HL-60 (cell line): ENCODE measurements around the gene QSOX1.
A peak's percentile ranks its signal among the peaks of the same experiment; 100 is the strongest.
"Not testable (repeated sequence)": the region's sequence is repeated elsewhere in the genome, so short reads cannot be mapped to it uniquely, and the experiment has no call there.

ENCODE experiments used
- DNase-seq, 2 experiments: peaks; one replicate each; pipeline ENCODE4 v3.0.0-alpha.2; 2010 to 2020; ENCODE audit warnings: low read depth in 1 of 2, low spot score in 1 of 2
- H3K27ac ChIP-seq: fragments of 250-450 bp; sonication (Bioruptor Pico); replicated peaks from 2 replicates; pipeline ENCODE4 v1.5.1; 2020; ENCODE audit warnings: mild to moderate bottlenecking, moderate library complexity
- H3K27me3 ChIP-seq: fragments of 250-450 bp; sonication (Bioruptor Pico); 2 replicates; pipeline ENCODE4 v1.5.1; 2021; ENCODE audit warnings: mild to moderate bottlenecking, moderate library complexity; ENCODE audit not compliant: insufficient read depth, poor library complexity, severe bottlenecking
- H3K4me3 ChIP-seq: replicated peaks from 2 replicates; pipeline ENCODE4 v1.5.1; 2011; ENCODE audit warnings: mild to moderate bottlenecking, control low read depth, low read length; ENCODE audit not compliant: insufficient read depth
- GABPA ChIP-seq: IDR thresholded peaks from 2 replicates; pipeline ENCODE4 v1.6.1; 2012; ENCODE audit warnings: low read depth
- POLR2AphosphoS5 ChIP-seq: IDR thresholded peaks from 2 replicates; pipeline ENCODE4 v1.6.1; 2012; ENCODE audit warnings: low read depth
- SPI1 ChIP-seq: IDR thresholded peaks from 2 replicates; pipeline ENCODE4 v1.6.1; 2012; ENCODE audit warnings: low read depth, mild to moderate bottlenecking, borderline replicate concordance
- TF ChIP-seq, protein P1 (sequence below): IDR thresholded peaks from 2 replicates; pipeline ENCODE4 v1.6.1; 2012; ENCODE audit warnings: low read depth; ENCODE audit not compliant: insufficient replicate concordance
- TF ChIP-seq, protein P2 (sequence below): IDR thresholded peaks from one replicate; pipeline ENCODE4 v1.5.1; 2011; ENCODE audit warnings: low read length, control low read depth, inconsistent platforms; ENCODE audit not compliant: insufficient read depth

QSOX1 gene

DNA sequence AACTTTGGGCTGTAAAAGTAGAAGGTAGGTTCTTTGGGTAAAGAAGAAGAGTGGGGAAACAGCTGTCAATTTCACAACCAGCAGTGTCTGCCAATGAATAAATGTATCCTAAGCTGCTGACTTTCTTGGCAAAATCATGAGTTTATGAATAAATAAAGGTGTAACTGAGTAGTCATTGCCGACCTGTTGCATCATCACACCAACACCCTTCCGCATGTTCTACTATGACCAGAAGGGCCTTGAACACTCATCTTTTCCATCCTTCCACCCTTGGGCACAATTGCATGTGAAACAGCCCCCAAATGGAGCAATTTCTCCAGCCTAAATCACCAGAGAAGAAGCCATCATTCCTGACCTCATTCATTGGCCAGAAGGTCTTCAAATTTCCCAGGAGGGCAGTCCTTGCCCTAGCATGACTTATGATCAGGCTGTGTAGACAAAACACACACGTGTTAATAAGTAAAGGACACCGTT is 31.2 kb upstream of the QSOX1 start:
- Histone ChIP-seq H3K27ac (no peak overlapping the region), H3K4me3 (no peak overlapping the region), H3K27me3 (peaks cover 3% of the 10 kb centered on the region)
- peak in 1 of 2 experiments; percentile 89 for DNase-seq
- TF ChIP-seq, protein P1, sequence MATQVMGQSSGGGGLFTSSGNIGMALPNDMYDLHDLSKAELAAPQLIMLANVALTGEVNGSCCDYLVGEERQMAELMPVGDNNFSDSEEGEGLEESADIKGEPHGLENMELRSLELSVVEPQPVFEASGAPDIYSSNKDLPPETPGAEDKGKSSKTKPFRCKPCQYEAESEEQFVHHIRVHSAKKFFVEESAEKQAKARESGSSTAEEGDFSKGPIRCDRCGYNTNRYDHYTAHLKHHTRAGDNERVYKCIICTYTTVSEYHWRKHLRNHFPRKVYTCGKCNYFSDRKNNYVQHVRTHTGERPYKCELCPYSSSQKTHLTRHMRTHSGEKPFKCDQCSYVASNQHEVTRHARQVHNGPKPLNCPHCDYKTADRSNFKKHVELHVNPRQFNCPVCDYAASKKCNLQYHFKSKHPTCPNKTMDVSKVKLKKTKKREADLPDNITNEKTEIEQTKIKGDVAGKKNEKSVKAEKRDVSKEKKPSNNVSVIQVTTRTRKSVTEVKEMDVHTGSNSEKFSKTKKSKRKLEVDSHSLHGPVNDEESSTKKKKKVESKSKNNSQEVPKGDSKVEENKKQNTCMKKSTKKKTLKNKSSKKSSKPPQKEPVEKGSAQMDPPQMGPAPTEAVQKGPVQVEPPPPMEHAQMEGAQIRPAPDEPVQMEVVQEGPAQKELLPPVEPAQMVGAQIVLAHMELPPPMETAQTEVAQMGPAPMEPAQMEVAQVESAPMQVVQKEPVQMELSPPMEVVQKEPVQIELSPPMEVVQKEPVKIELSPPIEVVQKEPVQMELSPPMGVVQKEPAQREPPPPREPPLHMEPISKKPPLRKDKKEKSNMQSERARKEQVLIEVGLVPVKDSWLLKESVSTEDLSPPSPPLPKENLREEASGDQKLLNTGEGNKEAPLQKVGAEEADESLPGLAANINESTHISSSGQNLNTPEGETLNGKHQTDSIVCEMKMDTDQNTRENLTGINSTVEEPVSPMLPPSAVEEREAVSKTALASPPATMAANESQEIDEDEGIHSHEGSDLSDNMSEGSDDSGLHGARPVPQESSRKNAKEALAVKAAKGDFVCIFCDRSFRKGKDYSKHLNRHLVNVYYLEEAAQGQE: no peak
- TF ChIP-seq SPI1 (no peak), POLR2AphosphoS5 (no peak), GABPA (no peak)
- TF ChIP-seq, protein P2, sequence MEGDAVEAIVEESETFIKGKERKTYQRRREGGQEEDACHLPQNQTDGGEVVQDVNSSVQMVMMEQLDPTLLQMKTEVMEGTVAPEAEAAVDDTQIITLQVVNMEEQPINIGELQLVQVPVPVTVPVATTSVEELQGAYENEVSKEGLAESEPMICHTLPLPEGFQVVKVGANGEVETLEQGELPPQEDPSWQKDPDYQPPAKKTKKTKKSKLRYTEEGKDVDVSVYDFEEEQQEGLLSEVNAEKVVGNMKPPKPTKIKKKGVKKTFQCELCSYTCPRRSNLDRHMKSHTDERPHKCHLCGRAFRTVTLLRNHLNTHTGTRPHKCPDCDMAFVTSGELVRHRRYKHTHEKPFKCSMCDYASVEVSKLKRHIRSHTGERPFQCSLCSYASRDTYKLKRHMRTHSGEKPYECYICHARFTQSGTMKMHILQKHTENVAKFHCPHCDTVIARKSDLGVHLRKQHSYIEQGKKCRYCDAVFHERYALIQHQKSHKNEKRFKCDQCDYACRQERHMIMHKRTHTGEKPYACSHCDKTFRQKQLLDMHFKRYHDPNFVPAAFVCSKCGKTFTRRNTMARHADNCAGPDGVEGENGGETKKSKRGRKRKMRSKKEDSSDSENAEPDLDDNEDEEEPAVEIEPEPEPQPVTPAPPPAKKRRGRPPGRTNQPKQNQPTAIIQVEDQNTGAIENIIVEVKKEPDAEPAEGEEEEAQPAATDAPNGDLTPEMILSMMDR: no peak

DNA sequence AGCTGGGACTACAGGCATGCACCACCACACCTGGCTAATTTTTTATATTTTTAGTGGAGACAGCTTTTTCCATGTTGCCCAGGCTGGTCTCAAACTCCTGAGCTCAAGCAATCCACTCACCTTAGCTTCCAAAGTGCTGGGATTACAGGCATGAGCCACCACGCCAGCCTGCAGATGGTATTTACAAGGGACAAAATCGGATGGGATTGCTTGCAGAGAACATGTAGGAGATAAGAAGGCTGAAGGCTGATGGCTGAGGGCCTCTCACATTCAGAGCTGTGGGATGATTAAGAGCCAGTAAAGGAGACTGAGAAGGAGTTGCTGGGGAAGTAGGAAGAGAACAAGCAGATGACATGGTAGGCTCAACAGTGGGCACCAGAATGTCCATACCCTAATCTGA is 24.0 kb upstream of the QSOX1 start:
- TF ChIP-seq POLR2AphosphoS5 (no peak), SPI1 (no peak)
- TF ChIP-seq, protein P1: no peak
- TF ChIP-seq, protein P2: no peak
- no peaks in the 10 kb centered on the region for H3K27me3 ChIP-seq
- H3K4me3 ChIP-seq: no peak overlapping the region
- H3K27ac ChIP-seq: peak overlapping the region; percentile 58
- no peak for DNase-seq

DNA sequence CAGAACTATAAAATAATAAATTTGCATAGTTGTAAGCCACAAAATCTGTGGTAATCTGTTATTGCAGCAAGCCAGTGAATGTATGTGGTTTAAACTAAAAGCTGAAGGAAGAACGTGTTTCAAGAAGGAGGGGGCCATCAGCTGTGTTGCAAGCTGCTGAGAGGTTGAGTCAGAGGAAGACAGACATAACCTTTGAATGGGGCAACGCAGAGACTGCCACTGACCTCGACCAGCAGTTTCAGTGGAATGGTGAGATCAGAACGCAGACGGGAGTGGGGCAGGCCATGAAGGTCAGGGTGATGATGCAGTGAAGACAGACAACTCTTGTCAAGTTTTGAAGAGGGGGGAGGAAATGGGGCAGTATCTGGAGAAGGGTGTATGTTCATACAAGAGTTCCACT is 23.2 kb upstream of the QSOX1 start:
- Histone ChIP-seq H3K27ac (peak overlapping the region; percentile 58), H3K4me3 (no peak overlapping the region), H3K27me3 (no peaks in the 10 kb centered on the region)
- DNase-seq: peak; percentile 95 to 97
- TF ChIP-seq POLR2AphosphoS5 (peak; percentile 74), SPI1 (no peak), GABPA (peak; percentile 41; the same call in 1 of the 2 replicates)
- TF ChIP-seq, protein P1: no peak

DNA sequence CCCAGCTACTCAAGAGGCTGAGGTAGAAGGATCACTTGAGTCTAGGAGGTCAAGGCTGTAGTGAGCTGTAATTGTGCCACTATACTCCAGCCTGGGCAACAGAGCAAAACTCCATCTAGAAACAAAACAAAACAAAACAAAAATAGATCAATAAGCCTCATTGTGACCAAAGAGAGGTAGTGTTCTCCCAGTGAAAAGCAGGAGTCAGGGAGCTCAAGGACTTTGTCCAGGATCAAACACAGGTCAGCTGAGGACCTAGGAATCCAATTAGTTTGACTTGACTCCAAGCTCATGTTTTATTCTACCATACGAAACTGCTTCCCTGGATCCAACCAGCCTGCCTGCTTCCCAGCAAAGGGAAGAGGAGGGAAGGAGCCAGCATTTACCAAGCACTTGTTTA is 21.5 kb upstream of the QSOX1 start:
- Histone ChIP-seq H3K27me3 (no peaks in the 10 kb centered on the region), H3K27ac (no peak overlapping the region), H3K4me3 (no peak overlapping the region)
- DNase-seq: no peak
- TF ChIP-seq, protein P1: no peak
- no peak for TF ChIP-seq GABPA
- TF ChIP-seq, protein P2: no peak
- TF ChIP-seq POLR2AphosphoS5: no peak
- TF ChIP-seq SPI1: no peak

DNA sequence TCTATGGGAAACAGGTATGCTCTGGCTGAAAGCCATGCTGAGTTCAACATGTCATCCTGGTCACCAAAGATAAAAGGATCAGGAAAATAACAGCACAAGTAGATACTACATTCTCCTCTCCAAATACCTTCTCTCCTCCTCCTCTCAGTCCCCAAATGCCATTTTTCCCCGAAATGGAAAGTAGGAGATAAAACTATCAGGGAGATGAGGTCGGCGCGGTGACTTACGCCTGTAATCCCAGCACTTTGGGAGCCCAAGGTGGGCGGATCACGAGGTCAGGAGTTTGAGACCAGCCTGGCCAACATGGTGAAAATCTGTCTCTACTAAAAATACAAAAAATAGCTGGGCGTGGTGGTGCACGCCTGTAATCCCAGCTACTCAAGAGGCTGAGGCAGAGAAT is 21.0 kb upstream of the QSOX1 start:
- not testable (repeated sequence) for H3K4me3 ChIP-seq, H3K27ac ChIP-seq, H3K27me3 ChIP-seq, DNase-seq
